ENCODE results near the gene SNAI1.
"Not testable (repeated sequence)": the region's sequence is repeated elsewhere in the genome, so short reads cannot be mapped to it uniquely, and the experiment has no call there.

The SNAI1 gene

DNA sequence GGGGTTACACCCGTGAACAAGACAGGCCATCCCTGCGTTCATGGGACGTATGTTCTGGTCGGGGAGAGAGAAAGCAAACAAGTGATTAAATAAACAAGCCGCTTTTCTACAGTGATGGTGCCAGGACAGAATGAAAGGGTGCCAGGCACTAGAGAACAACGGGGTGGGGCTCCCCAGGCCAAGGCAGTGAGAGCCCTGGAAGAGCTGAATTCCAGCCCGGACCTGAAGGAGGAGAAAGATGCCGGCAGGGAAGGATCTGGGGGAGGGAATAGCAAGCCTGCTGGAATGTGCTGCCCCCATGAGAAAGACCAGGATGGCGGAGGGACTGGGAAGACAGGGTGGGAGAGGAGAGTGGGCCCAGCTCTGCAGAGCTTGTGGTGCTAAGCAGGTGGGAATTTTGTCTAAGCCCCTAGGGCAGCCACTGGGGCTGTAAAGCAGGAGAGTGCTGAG, 7.5 kb downstream of the SNAI1 start:
- in situ Hi-C loops (cut with MboI; ENCODE audit: low pct_unique_long_range_greater_than_20kb, low sequenced_read_pairs, unreplicated experiment), result loop anchor here (25.0 kb wide), 1 partner anchor 197 kb away; the partner anchor contains the start of gene CEBPB
- TF ChIP-seq, protein P1, sequence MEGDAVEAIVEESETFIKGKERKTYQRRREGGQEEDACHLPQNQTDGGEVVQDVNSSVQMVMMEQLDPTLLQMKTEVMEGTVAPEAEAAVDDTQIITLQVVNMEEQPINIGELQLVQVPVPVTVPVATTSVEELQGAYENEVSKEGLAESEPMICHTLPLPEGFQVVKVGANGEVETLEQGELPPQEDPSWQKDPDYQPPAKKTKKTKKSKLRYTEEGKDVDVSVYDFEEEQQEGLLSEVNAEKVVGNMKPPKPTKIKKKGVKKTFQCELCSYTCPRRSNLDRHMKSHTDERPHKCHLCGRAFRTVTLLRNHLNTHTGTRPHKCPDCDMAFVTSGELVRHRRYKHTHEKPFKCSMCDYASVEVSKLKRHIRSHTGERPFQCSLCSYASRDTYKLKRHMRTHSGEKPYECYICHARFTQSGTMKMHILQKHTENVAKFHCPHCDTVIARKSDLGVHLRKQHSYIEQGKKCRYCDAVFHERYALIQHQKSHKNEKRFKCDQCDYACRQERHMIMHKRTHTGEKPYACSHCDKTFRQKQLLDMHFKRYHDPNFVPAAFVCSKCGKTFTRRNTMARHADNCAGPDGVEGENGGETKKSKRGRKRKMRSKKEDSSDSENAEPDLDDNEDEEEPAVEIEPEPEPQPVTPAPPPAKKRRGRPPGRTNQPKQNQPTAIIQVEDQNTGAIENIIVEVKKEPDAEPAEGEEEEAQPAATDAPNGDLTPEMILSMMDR (IDR thresholded peaks at IDR 0.05; ENCODE audit: extremely low read depth, insufficient read depth, missing control alignments), result no peak
- DNase-seq (ENCODE audit: low spot score), result no peak

DNA sequence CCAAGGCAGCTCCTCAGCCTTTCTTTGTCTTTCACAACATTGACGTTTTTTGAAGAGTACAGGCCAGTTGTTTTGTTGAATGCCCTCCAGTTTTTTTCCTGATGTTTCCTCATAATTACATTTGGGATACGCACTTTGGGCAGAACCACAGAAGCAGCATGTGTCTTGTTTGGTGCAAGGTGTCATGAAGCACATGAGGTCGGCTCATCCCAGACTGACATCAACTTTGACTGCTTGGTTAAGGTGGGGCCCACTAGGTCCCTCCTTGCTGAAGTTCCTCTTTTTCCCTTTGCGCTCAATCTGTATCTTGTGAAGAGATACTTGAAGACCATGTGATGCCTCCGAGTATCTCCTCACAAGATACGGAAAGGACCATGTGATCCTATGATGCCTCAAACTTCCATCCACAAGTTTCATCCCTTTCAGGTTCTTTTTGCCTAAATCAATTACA, 10.5 kb downstream of the SNAI1 start:
- in situ Hi-C loops (cut with MboI; ENCODE audit: low pct_unique_long_range_greater_than_20kb, low sequenced_read_pairs, unreplicated experiment), result loop anchor here (25.0 kb wide), 1 partner anchor 194 kb away; the partner anchor contains the start of gene CEBPB
- TF ChIP-seq, protein P1 (IDR thresholded peaks at IDR 0.05; ENCODE audit: extremely low read depth, insufficient read depth, missing control alignments), result no peak
- no peak for DNase-seq (ENCODE audit: low spot score)

DNA sequence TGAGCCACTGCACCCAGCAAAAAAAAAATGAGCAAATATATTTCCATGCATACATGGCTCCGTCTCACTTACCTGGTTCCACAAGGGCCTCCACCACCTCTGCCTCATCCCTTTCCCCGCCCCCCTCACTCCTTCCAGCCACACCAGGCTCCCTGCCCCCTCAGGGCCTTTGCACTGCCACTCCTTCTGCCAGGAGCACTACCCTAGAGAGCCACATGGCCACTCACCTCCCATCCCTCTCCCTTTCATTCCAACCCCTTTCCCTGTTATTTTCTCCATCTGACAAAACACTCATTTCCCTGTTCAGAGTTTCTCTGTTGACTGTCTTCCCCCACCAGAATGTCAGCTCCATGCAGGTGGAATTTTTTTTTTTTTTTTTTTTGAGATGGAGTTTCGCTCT, 12.8 kb downstream of the SNAI1 start:
- TF ChIP-seq, protein P1 (IDR thresholded peaks at IDR 0.05; ENCODE audit: extremely low read depth, insufficient read depth, missing control alignments), result no peak
- DNase-seq (ENCODE audit: low spot score), result no peak
- in situ Hi-C loops (cut with MboI; ENCODE audit: low pct_unique_long_range_greater_than_20kb, low sequenced_read_pairs, unreplicated experiment), result loop anchor here (25.0 kb wide), 1 partner anchor 192 kb away; the partner anchor contains the start of gene CEBPB

DNA sequence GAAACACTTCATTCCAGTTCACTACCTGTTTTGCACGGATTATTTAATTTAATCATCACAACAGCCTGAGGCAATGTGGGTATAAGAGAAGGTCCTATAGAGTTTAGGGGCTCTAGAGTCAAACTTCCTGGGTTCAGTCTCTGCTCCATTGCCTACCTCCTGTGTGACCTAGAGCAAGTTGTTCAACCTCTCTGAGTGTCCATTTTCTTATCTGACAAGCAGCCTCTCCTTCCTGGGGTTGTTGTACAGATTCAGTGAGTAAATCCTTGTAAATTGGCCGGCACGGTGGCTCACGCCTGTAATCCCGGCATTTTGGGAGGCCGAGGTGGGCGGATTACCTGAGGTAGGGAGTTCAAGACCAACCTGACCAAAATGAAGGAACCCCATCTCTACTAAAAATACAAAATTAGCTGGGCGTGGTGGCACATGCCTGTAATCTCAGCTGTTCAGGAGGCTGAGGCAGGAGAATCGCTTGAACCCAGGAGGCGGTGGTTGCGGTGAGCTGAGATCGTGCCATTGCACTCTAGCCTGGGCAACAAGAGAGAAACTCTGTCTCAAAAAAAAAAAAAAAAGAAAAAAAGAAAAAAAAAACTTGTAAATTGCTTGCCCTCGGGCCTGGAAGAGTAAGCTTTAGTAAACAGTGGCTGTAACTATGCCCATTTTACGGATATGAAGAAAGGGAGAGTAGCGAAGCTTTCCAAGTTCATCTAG, 15.9 kb downstream of the SNAI1 start:
- in situ Hi-C loops (cut with MboI; ENCODE audit: low pct_unique_long_range_greater_than_20kb, low sequenced_read_pairs, unreplicated experiment), result loop anchor here (25.0 kb wide), 1 partner anchor 189 kb away; the partner anchor contains the start of gene CEBPB
- DNase-seq (ENCODE audit: low spot score), result not testable (repeated sequence)

DNA sequence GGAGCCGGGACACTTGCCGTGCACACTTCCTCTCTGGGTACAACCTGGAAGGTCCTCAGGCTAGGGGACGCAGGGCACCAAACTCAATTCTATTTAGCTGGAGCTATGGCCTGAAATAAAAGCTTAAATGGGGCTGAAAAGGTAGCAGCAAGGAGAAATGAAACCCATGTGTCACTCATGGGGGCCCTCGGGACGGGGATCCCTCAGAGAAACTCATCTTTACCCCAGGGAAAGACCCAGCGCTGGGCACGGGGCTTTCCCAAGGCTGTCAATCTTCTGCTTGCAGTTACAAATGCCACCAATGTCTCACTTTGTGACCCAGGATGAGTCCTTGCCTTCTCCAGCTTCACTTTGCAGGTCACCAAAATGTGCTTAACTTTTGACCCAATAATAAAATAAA, 16.5 kb downstream of the SNAI1 start:
- peak; percentile 66 for DNase-seq (ENCODE audit: low spot score)
- in situ Hi-C loops (cut with MboI; ENCODE audit: low pct_unique_long_range_greater_than_20kb, low sequenced_read_pairs, unreplicated experiment), result loop anchor here (25.0 kb wide), 1 partner anchor 188 kb away; the partner anchor contains the start of gene CEBPB
- TF ChIP-seq, protein P1 (IDR thresholded peaks at IDR 0.05; ENCODE audit: extremely low read depth, insufficient read depth, missing control alignments), result no peak

DNA sequence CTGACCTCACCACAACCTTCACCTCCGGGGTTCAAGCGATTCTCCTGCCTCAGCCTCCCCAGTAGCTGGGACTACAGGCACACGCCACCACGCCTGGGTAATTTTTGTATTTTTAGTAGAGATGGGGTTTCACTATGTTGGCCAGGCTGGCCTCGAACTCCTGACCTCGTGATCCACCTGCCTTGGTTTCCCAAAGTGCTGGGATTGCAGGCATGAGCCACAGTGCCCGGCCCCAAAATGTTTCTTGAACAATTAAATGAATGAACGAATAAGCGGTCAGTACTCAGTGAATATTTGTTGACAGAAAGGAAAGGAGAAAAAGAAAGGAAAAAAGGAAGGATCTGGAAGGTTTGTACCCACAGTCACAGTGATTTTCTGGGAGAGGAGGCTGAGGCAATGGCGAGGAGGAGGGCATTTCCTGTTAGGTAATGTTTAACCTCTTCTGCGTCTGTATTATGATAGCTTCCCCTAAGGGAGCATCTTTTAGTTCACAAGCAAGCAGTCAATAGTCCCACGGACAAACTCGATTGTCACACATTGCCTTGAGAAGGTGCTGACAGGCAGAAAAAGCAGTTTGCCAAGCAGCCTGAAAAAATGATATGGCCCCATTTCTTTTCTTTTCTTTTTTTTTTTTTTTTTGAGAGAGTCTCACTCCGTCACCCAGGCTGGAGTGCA, 17.9 kb downstream of the SNAI1 start:
- in situ Hi-C loops (cut with MboI; ENCODE audit: low pct_unique_long_range_greater_than_20kb, low sequenced_read_pairs, unreplicated experiment), result not testable (repeated sequence)

DNA sequence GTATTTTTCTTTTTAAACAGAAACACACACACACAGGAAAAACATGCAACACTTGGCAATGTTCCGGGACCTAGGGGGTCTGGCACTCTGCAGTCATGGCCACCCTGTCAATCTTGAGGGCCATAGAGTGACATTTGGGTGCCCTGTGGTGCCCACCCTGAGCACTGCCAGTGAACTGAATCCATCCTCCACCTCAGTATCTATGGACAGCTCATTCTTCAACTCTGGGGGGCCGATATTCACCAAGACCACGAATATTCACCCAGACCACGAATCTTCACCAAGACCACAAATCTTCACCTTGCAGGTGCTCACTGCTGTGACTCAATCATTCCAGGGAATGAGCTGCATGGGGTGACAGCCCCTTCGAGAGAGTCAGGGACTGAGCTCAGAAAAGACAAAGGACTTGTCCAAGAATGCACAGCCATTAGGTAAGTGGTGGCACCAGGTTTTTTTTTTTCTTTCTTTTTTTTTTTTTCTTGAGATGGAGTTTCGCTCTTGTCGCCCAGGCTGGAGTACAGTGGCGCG, 19.1 kb downstream of the SNAI1 start:
- in situ Hi-C loops (cut with MboI; ENCODE audit: low pct_unique_long_range_greater_than_20kb, low sequenced_read_pairs, unreplicated experiment), result no loop called here
- TF ChIP-seq, protein P1 (IDR thresholded peaks at IDR 0.05; ENCODE audit: extremely low read depth, insufficient read depth, missing control alignments), result no peak
- DNase-seq (ENCODE audit: low spot score), result no peak

More for the DNA sequence above, 17.9 kb downstream of the SNAI1 start:
- DNase-seq (ENCODE audit: low spot score), result not testable (repeated sequence)
